NCI-H2107 treated with DMSO at 0.1 percent for 48 hours (cell line): Measurements from ENCODE around the gene ZNF638.
A peak's percentile ranks its signal among the peaks of the same experiment; 100 is the strongest.
"Not testable (repeated sequence)": the region's sequence is repeated elsewhere in the genome, so short reads cannot be mapped to it uniquely, and the experiment has no call there.

Experiments used
- DNase-seq: peaks from one replicate; lab custom pipeline; 2025; ENCODE audit not compliant: unreplicated experiment; lab: John Stamatoyannopoulos, UW

The ZNF638 gene

GRCh38 chr2:71402427-71402826 is 70.8 kb downstream of the ZNF638 start:
- DNase-seq: no peak

GRCh38 chr2:71409611-71410010 is 78.0 kb downstream of the ZNF638 start:
- no peak for DNase-seq

- no peak for DNase-seq
Observed at GRCh38 chr2:71410696-71411095, 79.1 kb downstream of the ZNF638 start.

- DNase-seq: not testable (repeated sequence)
Observed at GRCh38 chr2:71416866-71417265, 85.3 kb downstream of the ZNF638 start.

- DNase-seq: no peak
Observed at GRCh38 chr2:71417300-71418202, 86.0 kb downstream of the ZNF638 start.

GRCh38 chr2:71419145-71419544 is 87.6 kb downstream of the ZNF638 start:
- DNase-seq: no peak

- DNase-seq: no peak
Observed at GRCh38 chr2:71419976-71420375, 88.4 kb downstream of the ZNF638 start.

GRCh38 chr2:71422786-71423185 is 91.2 kb downstream of the ZNF638 start:
- no peak for DNase-seq

GRCh38 chr2:71423817-71424420 is 92.3 kb downstream of the ZNF638 start:
- no peak for DNase-seq

GRCh38 chr2:71426721-71427120 is 95.1 kb downstream of the ZNF638 start:
- DNase-seq: no peak

GRCh38 chr2:71428472-71429383 is 97.1 kb downstream of the ZNF638 start:
- no peak for DNase-seq

- not testable (repeated sequence) for DNase-seq
Observed at GRCh38 chr2:71445142-71445541, 113.6 kb downstream of the ZNF638 start.

- DNase-seq: no peak
Observed at GRCh38 chr2:71446505-71446904, 114.9 kb downstream of the ZNF638 start.

- DNase-seq: no peak
Observed at GRCh38 chr2:71449343-71449742, 117.8 kb downstream of the ZNF638 start.

- no peak for DNase-seq
Observed at GRCh38 chr2:71451705-71452104, 120.1 kb downstream of the ZNF638 start.

- DNase-seq: peak; percentile 56
Observed at GRCh38 chr2:71452565-71452964, 121.0 kb downstream of the ZNF638 start.

GRCh38 chr2:71453404-71454220 is 122.0 kb downstream of the ZNF638 start, which contains the start of gene DYSF:
DYSF (plus strand) TSS chr2:71453561.
- DNase-seq: no peak

- no peak for DNase-seq
Observed at GRCh38 chr2:71454221-71455010, 122.8 kb downstream of the ZNF638 start.

GRCh38 chr2:71455011-71455740 is 123.6 kb downstream of the ZNF638 start:
- DNase-seq: no peak
